HG03439 (cell line): ENCODE measurements around the gene DPH3.

Experiments used
- ATAC-seq: cut with Tn5 transposase; IDR thresholded peaks from one replicate; pipeline ENCODE4 v1.9.1; 2021; ENCODE audit warnings: mild to moderate bottlenecking, moderate library complexity; ENCODE audit not compliant: unreplicated experiment

The DPH3 gene

GRCh38 chr3:16257309-16257708 lies 7.4 kb downstream of the DPH3 start:
- ATAC-seq: no peak

- no peak for ATAC-seq
Observed at GRCh38 chr3:16255726-16256125, 9.0 kb downstream of the DPH3 start.

- no peak for ATAC-seq
Observed at GRCh38 chr3:16255326-16255725, 9.4 kb downstream of the DPH3 start.

GRCh38 chr3:16254916-16255315 lies 9.8 kb downstream of the DPH3 start:
- ATAC-seq: no peak

GRCh38 chr3:16253601-16254000 lies 11.1 kb downstream of the DPH3 start:
- no peak for ATAC-seq

GRCh38 chr3:16252988-16253387 lies 11.8 kb downstream of the DPH3 start:
- no peak for ATAC-seq

GRCh38 chr3:16252243-16252978 lies 12.3 kb downstream of the DPH3 start:
- no peak for ATAC-seq

GRCh38 chr3:16251316-16252085 lies 13.2 kb downstream of the DPH3 start:
- no peak for ATAC-seq

- no peak for ATAC-seq
Observed at GRCh38 chr3:16249886-16250285, 14.9 kb downstream of the DPH3 start.

- no peak for ATAC-seq
Observed at GRCh38 chr3:16249336-16249735, 15.4 kb downstream of the DPH3 start.

GRCh38 chr3:16248556-16248955 lies 16.2 kb downstream of the DPH3 start:
- no peak for ATAC-seq

- ATAC-seq: peak; percentile 77
Observed at GRCh38 chr3:16247282-16248061, 17.3 kb downstream of the DPH3 start.

GRCh38 chr3:16245609-16246008 lies 19.1 kb downstream of the DPH3 start:
- ATAC-seq: no peak

GRCh38 chr3:16243706-16244490 lies 20.8 kb downstream of the DPH3 start:
- no peak for ATAC-seq

- ATAC-seq: no peak
Observed at GRCh38 chr3:16242177-16242576, 22.6 kb downstream of the DPH3 start.

- ATAC-seq: no peak
Observed at GRCh38 chr3:16241225-16241624, 23.5 kb downstream of the DPH3 start.

- no peak for ATAC-seq
Observed at GRCh38 chr3:16240229-16241023, 24.3 kb downstream of the DPH3 start.

- no peak for ATAC-seq
Observed at GRCh38 chr3:16239780-16240179, 25.0 kb downstream of the DPH3 start.

GRCh38 chr3:16239086-16239770 lies 25.5 kb downstream of the DPH3 start:
- no peak for ATAC-seq
